T47D (cell line): ENCODE results near the gene ZNF296.

Source experiments
- DNase-seq, 2 experiments: peaks; one replicate each; pipeline versions ENCODE4 v3.0.0 to v3.0.0-alpha.2; 2011 to 2012; ENCODE audit warnings: low read depth in 1 of 2, low spot score in 1 of 2
- JUND ChIP-seq: IDR thresholded peaks from 2 replicates; pipeline ENCODE4 v1.6.1; 2012; ENCODE audit warnings: low read depth
- in situ Hi-C: cut with HindIII; loops from 2 replicates; pipeline ENCODE4 v1.10.0; 2016; ENCODE audit warnings: low sequenced_read_pairs, low pct_unique_long_range_greater_than_20kb

Gene ZNF296

DNA sequence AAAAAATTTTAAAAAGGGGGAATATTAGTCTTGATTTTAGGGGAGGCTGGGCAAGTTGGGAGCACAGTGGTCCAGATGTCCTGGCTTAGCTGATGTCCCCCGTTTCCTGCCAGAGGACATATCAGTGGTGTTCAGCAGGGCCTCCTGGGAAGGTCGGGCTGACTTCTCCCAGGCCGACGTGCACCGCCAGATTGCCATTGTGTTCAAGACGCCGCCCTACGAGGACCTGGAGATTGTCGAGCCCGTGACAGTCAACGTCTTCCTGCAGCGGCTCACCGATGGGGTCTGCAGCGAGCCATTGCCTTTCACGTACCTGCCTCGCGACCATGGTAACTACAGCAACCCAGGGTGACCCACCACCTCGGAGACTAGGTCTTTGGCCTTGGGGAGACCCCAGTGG lies 43.9 kb downstream of the ZNF296 start:
- in situ Hi-C loops = no loop called here
- DNase-seq = no peak
- TF ChIP-seq JUND = no peak

DNA sequence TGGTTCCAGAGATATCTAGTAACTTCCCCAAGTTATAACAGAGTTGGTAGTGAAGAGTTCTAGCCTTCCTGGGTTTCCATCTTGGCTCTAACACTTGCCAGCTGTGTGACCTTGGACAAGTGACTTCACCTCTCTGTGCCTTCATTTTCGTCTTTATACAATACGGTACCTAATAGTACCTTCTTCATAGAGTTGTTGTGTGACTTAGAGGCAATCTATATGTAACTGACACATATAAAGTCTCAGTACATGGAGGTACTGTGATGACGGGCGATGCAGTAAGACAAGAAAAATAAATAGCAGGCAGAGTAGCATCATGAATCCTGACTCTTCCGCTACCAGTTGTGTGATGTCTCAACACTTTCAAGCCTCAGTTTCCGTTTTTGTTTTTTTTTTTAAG lies 45.5 kb downstream of the ZNF296 start:
- in situ Hi-C loops = no loop called here
- DNase-seq = no peak
- TF ChIP-seq JUND = no peak

DNA sequence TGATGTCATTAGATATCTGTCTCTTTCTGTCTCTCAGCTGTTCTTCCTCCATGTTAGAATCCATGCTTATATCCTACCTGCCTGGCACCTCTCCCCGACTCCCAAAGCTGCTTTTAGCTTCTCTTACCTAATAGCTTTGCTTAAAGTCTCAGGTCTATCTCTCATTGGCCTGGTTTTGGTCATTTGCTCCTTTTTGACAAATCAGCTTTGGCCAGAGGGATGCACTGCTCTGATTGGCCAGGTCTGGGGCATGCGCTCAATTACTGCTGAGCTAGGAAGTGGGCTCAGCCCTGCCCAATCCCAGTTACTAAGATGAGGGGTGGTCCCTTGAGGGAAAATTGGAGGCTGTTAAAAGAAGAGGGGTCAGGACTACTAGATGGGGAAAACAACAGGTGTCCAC lies 48.9 kb downstream of the ZNF296 start:
- no peak for DNase-seq
- TF ChIP-seq JUND = no peak
- in situ Hi-C loops = no loop called here

DNA sequence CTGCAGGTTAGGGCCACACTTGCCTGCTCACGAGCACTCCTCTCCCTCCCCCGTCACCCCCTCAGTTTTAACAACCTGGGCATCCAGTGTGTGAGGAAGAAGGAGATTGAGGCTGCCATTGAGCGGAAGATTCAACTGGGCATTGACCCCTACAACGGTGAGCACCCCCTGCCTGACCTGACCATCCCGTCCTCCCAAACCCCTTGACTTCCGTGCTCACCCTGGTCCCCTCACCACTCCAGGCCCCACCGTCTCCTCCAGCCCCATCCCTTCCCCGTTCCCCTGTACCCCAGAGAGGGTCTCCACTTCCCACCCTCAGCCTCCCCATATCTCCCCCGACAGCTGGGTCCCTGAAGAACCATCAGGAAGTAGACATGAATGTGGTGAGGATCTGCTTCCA lies 51.0 kb downstream of the ZNF296 start:
- in situ Hi-C loops = no loop called here
- no peak for TF ChIP-seq JUND
- DNase-seq = no peak

DNA sequence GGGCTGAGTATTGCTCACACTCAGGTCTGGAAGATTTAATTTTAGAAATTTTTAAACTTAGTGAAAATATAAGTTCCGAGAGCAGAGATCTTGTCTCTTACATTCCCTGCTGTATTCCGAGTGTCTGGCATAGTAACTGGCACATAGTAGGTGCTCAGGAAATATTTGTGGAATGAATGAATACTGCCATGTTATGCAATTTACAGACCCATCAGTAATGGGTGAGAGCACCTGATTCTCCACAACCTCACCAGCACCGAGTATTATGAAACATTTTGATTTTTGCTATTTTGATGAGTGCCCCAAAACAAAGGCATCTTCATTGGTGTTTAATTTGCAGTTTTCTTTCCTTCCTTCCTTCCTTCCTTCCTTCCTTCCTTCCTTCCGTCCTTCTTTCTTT lies 53.2 kb downstream of the ZNF296 start:
- TF ChIP-seq JUND = no peak
- no peak for DNase-seq
- in situ Hi-C loops = no loop called here

DNA sequence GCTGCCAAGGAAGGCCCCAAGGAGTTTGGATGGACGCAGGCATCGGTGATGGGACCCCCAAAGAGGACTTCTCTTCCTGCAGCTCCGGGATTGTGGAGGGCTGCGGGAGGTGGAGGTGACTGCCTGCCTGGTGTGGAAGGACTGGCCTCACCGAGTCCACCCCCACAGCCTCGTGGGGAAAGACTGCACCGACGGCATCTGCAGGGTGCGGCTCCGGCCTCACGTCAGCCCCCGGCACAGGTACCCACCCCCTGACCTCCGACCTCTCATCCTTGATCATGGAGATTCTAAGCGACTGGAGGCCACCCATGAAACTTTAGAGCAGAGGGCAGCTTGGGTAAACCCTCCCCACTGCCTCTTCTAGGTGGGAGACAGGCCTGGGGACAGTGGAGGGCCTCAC lies 54.3 kb downstream of the ZNF296 start:
- no peak for DNase-seq
- in situ Hi-C loops = no loop called here
- no peak for TF ChIP-seq JUND
